D341Med (cell line): ENCODE results near the gene CFL2.
A peak's percentile ranks its signal among the peaks of the same experiment; 100 is the strongest.
"Not testable (repeated sequence)": the region's sequence is repeated elsewhere in the genome, so short reads cannot be mapped to it uniquely, and the experiment has no call there.

Experiments used
- DNase-seq: peaks from one replicate; pipeline ENCODE4 v3.0.0; 2012; ENCODE audit warnings: low spot score

Gene CFL2

GRCh38 chr14:34711169-34711568 lies 3.2 kb downstream of the CFL2 start:
- peak; percentile 37 for DNase-seq

- no peak for DNase-seq
Measured at GRCh38 chr14:34710744-34711143, 3.6 kb downstream of the CFL2 start.

- DNase-seq, result no peak
Measured at GRCh38 chr14:34710006-34710405, 4.4 kb downstream of the CFL2 start.

GRCh38 chr14:34707722-34708121 lies 6.7 kb downstream of the CFL2 start:
- DNase-seq, result no peak

GRCh38 chr14:34701808-34702207 lies 12.6 kb downstream of the CFL2 start:
- DNase-seq, result no peak

GRCh38 chr14:34700622-34701130 lies 13.7 kb downstream of the CFL2 start:
- no peak for DNase-seq

GRCh38 chr14:34699873-34700621 lies 14.3 kb downstream of the CFL2 start:
- DNase-seq, result no peak

GRCh38 chr14:34694216-34694615 lies 20.2 kb downstream of the CFL2 start:
- DNase-seq, result not testable (repeated sequence)

GRCh38 chr14:34693228-34693939 lies 21.0 kb downstream of the CFL2 start:
- no peak for DNase-seq

- no peak for DNase-seq
Measured at GRCh38 chr14:34692898-34693227, 21.5 kb downstream of the CFL2 start.

- DNase-seq, result no peak
Measured at GRCh38 chr14:34692348-34692747, 22.0 kb downstream of the CFL2 start.

GRCh38 chr14:34691206-34691605 lies 23.2 kb downstream of the CFL2 start:
- DNase-seq, result no peak

- no peak for DNase-seq
Measured at GRCh38 chr14:34688470-34689206, 25.8 kb downstream of the CFL2 start.

GRCh38 chr14:34685819-34686428 lies 28.5 kb downstream of the CFL2 start:
- DNase-seq, result peak; percentile 46

GRCh38 chr14:34684578-34684977 lies 29.8 kb downstream of the CFL2 start:
- DNase-seq, result no peak

- no peak for DNase-seq
Measured at GRCh38 chr14:34682787-34683321, 31.5 kb downstream of the CFL2 start.

- no peak for DNase-seq
Measured at GRCh38 chr14:34680806-34681479, 33.5 kb downstream of the CFL2 start.

- no peak for DNase-seq
Measured at GRCh38 chr14:34678735-34679134, 35.7 kb downstream of the CFL2 start.

- no peak for DNase-seq
Measured at GRCh38 chr14:34678306-34678705, 36.1 kb downstream of the CFL2 start.

- no peak for DNase-seq
Measured at GRCh38 chr14:34676516-34677211, 37.7 kb downstream of the CFL2 start.

GRCh38 chr14:34673702-34674101 lies 40.7 kb downstream of the CFL2 start:
- no peak for DNase-seq
